GM12864 (cell line): ENCODE results near the gene MAST4.

Experiments used
- DNase-seq: peaks from one replicate; pipeline ENCODE4 v3.0.0-alpha.2; 2011; ENCODE audit warnings: low read depth
- H3K4me3 ChIP-seq: 2 replicates; pipeline ENCODE4 v1.5.1; 2011; ENCODE audit warnings: mild to moderate bottlenecking, low read depth, low read length, control low read depth
- CTCF ChIP-seq: IDR thresholded peaks from 2 replicates; pipeline ENCODE4 v1.5.1; 2011; ENCODE audit warnings: low read depth, mild to moderate bottlenecking, moderate library complexity, low read length, control low read depth, inconsistent platforms; ENCODE audit errors: missing control alignments

Gene MAST4

GRCh38 chr5:66903218-66903617, 307.0 kb downstream of the MAST4 start:
- TF ChIP-seq CTCF = no peak
- H3K4me3 ChIP-seq = no peak overlapping the region
- DNase-seq = no peak

- no peak for DNase-seq
- H3K4me3 ChIP-seq = no peak overlapping the region
- no peak for TF ChIP-seq CTCF
Observed at GRCh38 chr5:66903709-66904108, 307.5 kb downstream of the MAST4 start.

- no peak for TF ChIP-seq CTCF
- H3K4me3 ChIP-seq = no peak overlapping the region
- no peak for DNase-seq
Observed at GRCh38 chr5:66904189-66904588, 308.0 kb downstream of the MAST4 start.

- H3K4me3 ChIP-seq = no peak overlapping the region
- DNase-seq = no peak
- no peak for TF ChIP-seq CTCF
Observed at GRCh38 chr5:66906021-66906420, 309.8 kb downstream of the MAST4 start.

GRCh38 chr5:66908230-66908629, 312.0 kb downstream of the MAST4 start:
- DNase-seq = no peak
- no peak for TF ChIP-seq CTCF
- H3K4me3 ChIP-seq = no peak overlapping the region

- no peak for DNase-seq
- H3K4me3 ChIP-seq = no peak overlapping the region
- no peak for TF ChIP-seq CTCF
Observed at GRCh38 chr5:66909364-66909763, 313.2 kb downstream of the MAST4 start.

GRCh38 chr5:66912787-66913186, 316.6 kb downstream of the MAST4 start:
- no peak for DNase-seq
- TF ChIP-seq CTCF = no peak
- no peak overlapping the region for H3K4me3 ChIP-seq
